ENCODE measurements around the gene AKNA.

DNA sequence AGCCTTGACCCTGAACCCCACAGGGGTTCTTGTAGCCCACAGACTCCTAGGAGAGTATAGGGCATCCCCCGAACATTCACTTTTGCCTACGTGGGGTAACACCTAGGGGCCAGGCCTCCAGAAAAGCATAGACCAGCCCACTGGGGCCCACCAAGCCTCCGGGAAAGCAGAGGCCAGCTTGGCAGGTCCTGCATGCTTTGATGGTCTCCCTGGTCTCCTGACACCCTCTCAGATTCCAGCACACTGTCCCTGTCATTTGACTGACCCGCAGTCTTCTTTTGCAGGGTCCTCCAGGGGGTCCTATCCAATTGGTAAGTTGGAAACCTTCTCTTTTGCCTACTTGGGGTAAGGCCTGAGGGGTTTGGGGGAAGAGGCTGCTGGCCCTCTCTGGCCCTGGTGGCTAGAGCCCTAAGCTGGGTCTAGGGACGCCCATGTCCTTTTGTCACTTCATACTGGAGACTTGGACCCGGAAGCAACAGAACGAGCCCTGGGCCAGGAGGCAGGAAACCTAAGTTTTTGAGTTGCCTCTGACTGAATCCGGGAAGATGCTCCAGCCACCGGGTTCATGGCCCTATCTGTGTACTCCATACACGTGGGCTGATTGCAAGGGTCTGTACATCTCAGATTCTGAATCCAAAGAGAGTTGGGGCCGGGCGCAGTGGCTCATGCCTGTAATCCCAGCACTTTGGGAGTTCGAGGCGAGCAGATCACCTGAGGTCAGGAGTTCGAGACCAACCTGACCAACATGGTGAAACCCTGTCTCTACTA is 85.8 kb downstream of the AKNA start:
- TF ChIP-seq, protein P1, sequence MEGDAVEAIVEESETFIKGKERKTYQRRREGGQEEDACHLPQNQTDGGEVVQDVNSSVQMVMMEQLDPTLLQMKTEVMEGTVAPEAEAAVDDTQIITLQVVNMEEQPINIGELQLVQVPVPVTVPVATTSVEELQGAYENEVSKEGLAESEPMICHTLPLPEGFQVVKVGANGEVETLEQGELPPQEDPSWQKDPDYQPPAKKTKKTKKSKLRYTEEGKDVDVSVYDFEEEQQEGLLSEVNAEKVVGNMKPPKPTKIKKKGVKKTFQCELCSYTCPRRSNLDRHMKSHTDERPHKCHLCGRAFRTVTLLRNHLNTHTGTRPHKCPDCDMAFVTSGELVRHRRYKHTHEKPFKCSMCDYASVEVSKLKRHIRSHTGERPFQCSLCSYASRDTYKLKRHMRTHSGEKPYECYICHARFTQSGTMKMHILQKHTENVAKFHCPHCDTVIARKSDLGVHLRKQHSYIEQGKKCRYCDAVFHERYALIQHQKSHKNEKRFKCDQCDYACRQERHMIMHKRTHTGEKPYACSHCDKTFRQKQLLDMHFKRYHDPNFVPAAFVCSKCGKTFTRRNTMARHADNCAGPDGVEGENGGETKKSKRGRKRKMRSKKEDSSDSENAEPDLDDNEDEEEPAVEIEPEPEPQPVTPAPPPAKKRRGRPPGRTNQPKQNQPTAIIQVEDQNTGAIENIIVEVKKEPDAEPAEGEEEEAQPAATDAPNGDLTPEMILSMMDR (IDR thresholded peaks at IDR 0.05), result no peak
- TF ChIP-seq POLR2A (IDR thresholded peaks at IDR 0.05), result no peak
